ENCODE data around the gene SCN10A.
A peak's percentile ranks its signal among the peaks of the same experiment; 100 is the strongest.

The SCN10A gene

DNA sequence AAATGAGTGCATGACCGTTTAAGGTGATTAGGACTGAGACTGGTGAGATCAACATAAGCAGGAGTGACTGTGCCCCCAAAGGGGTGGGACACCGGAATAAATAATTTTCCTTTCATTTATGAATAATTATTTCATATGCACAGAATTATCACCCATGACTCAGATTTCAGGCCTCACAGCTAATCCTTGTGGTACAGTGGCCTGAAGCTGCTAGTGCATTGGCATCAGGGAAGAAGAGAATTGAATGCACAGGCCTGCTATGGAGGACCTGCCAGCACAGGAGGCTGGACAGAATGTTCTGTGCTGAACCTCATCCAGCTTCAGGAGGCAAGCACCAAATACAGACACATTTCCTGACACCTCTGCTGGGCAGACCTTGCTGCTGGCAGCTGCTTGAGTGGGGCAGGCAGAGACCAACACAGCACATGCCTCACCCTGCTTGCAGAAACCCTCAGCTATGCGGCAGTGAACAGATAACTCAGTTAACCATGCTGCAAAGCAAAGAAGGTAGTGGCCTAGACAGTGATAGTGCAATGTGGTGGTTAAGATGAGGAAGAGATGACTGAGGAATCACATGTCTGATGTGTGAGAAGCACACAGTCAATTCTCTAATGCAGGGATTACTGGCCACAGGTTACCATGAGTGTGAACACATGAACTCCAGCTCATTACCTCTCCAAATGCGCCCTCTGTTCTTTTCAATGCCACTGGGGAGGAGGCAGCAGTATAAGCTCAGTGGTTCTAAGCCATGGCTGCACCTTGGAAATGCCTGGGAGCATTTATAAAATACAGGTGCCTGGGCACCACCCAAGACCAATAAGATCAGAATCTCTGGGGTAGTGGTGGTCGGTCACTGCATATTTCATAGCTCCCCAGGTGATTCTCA lies 98.4 kb downstream of the SCN10A start:
- DNase-seq = no peak

DNA sequence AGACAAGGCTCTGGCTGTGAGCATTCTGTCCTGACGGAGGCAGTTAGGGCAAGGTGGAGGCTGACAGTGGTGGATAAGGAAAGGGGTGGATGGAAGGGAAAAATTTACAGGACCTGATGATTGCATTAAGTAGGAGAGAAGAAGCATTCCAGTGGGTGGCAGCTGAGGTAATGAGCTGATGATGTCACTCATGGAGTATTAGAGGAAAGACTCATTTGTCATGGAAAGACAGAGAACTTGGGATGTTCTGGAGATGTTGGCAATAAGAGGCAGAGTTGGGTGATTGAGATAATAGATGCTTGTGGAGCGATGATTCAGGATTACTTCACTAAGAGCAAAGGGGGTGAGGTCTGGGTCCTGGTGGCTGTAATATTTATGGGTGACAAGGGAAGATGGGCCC lies 102.9 kb downstream of the SCN10A start:
- DNase-seq = no peak

DNA sequence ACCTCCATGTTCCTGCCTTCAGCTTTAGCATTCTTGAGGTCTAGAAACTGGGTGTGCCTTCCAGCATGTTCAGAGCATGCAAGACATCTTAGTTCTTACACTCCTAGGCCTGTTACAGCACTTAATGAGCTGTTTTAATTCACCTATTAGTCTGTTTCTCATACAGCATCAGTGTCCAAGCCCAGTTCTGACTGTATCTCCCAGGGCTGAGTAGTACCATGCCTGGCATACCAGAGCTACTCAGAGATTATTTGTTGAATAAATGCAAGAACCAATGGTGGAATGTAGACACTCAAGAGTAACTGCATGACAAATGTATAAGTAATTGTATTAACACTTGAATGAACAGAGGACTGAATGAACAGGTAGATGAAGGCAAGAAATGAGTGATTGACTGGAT lies 104.7 kb downstream of the SCN10A start:
- no peak for DNase-seq

DNA sequence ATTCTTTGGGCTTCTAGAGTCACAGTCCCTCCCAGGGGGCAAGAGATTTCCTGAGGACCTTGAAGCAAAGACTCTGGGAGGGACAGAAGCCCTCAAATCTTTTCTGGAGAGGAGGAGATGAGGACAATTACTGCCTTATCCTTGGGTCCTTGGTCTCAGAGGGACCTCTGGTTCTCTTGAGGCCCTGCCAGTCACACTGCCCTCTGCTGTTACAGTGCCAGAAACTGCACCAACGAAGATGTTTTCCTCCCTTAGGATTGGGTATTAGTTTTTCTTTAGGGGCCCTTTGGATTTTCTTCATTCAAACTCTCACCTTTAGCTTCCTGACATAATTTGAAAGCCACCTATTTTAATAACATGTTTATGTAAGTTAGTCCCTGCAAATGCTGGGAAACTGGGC lies 108.3 kb downstream of the SCN10A start:
- DNase-seq = no peak

DNA sequence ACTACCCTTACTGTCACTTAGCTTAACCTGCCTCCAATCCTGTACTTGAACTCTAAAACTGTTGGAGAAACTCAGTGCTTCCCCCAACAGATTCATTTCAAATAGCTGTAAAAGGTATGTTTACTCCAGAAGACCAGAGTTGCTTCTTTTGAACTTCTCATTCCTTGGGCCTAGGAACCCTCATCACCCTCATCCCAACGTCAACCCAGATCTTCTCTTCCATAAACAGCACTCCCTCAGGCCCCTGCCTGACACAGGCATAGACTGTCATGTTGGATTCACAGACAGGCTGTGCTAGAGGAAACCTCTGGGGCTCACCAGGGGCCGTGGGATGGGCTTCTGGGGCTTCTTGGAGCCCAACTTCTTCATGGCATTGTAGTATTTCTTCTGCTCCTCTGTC lies 109.1 kb downstream of the SCN10A start:
- DNase-seq = no peak

DNA sequence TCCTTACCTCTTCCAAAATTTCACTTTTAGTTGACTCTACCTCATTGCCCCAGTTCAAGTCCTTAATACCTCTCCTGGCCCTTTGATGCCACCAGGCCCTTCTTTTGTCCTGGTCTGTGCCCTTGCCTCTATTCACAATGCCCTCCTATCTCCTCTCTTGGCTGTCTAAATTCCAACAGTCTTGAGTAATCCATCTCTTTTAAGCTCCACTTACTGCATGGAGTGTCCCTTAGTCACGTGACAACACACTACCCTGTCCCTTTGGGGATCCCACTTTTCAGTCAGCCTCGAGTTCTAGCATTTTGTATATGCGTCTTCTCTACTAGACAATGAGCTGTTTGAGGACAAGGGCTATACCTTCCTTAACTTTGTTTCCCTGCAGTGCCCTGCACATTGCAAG lies 113.8 kb downstream of the SCN10A start:
- no peak for DNase-seq

DNA sequence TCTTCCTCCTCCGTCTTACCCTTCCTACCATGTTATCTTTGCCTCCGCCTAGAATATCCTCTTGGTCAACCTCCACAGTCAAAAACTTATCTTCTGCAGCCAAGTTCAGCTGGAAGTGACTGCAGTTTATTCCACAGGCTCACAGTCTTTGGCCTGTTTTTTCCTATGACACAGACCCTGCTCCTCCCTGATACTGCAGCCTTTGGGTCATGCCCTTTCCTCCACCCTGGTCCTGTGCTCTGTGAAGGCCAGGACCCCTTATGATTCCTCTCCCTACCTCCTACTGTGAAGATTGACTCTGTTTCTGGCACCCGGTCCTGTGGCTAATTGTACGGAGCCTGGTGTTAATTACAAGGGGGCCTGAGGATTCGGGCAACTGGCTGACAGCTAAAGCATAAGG lies 117.3 kb downstream of the SCN10A start:
- no peak for DNase-seq

DNA sequence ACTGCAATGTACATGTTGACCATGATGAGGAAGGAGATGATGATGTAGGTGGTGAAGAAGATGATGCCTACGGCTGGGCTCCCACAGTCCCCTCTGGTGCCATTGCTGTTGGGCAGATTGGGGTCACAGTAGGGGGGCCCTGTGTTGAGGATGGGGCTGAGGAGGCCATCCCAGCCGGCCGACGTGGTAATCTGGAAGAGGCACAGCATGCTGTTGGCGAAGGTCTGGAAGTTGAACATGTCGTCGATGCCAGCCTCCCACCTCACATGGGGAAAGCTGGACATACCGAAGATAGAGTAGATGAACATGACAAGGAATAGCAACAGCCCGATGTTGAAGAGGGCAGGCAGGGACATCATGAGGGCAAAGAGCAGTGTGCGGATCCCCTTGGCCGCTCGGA lies 118.0 kb downstream of the SCN10A start:
- DNase-seq = no peak

DNA sequence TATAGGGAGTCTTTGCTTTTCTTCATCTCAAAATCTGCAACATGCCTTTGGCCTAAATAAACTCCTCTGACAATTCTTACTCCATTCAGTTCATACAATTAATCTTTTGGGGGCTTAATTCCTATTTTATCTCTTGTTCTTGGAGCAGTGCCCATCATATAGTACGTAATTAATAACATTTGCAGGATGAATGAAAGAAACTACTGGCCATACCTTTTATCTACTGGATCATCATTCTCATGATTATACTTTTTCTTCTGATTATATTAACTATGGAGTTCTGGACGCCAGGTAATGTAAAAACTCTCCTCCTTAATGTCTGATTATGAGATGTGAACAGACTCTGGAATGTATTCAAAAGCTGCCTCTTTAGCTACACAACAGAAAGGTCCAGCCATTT lies 120.0 kb downstream of the SCN10A start:
- DNase-seq = no peak

DNA sequence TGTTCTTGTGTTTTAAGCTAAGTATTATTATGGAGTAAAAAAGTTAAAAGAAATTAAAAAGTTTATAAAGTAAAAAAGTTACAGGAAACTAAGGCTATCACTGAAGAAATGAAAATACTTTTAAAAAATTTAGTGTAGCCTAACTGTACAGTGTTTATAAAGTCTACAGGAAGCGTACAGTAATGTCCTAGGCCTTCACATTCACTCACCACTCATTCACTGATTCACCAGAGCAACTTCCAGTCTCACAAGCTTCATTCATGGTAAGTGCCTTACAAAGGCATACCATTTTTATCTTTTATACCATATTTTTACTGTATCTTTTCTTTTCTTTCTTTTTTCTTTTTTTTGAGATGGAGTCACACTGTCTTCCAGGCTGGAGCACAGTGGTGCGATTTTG lies 125.8 kb downstream of the SCN10A start:
- no peak for DNase-seq

DNA sequence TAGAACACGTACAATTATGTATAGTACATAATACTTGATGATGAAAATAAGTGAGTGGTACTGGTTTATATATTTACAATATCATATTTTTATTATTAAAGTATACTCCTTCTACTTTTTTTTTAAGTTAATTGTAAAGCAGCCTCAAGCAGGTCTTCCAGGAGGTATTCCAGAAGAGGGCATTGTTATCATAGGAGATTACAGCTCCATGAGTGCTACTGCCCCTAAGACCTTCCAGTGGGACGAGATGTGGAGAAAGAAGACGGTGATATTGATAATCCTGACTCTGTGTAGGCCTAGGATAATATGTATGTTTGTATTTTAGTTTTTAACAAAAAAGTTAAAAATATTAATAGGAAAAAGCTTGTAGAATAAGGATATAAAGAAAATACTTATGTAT lies 126.2 kb downstream of the SCN10A start:
- no peak for DNase-seq

DNA sequence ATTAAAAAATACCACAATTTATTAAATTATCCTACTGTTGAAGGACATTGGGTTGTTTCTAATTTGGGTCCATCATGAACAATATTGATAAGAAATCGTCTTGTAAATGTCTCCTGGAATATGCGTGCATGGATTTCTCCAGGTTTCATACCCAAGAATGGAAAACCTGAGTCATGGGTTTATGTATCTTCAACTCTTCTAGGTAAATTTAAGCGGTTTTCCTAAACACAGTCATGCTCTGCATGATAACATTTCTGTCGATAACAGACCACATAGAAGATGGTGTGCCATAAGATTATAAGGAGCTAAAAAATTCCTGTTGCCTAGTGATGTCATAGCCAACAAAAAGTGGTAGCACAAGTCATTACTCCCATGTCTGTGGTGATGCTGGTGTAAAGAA lies 126.7 kb downstream of the SCN10A start:
- DNase-seq = no peak

DNA sequence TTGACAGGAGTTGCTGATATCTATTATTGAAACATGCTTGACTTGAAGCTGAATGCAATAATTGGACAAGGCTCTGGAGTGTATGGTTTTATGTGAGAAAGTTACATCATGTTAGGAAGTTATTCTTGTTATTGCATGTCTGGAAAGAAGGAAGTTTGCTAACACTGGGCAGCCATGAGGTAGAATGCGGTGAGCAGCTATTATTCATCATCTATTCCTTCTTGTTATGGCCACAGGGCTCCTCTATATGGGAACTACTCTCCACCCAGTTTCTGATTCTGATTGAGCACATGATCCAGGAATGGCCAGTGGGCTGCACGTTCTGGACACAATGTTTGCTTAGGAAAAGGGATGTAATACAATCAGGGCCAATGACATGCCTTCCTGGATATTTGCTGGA lies 128.7 kb downstream of the SCN10A start:
- no peak for DNase-seq

DNA sequence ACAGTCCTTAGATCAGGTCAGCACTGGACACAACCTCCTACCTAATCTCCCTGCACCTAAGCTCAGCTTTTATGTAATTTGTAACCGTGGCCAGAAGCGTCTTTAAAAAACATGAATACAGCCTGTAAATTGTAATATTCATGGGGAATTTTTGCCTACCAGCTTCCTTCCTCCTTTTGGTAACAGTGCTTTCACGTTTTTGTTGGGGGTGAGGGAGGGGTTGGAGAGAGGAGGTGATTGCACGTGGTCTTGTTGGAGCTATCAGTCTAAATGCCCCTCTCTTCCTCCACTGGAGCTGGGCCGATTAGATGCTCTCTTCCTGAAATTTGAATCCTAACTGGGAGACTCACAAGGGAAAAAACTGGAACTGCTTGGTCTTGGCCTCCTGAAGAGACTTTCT lies 131.5 kb downstream of the SCN10A start:
- DNase-seq = no peak

DNA sequence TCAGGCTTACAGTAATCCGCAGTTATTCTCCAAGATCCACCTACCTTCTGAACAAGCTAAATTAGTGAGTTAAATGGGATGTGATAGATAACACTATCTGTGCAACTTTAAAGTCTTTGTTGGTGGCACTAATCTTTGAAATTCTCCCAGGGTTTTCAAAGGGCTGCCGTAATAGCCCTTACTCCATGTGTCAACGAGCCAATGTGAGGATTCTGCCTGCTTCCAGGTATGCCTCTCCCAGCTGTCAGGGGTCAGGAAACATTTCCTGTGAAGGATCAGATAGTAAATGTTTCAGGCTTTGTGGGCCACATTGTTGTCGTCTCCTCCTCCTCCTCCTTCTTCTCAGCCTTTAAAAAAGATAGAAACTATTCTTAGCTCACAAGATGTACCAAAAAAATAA lies 146.3 kb downstream of the SCN10A start:
- no peak for DNase-seq

DNA sequence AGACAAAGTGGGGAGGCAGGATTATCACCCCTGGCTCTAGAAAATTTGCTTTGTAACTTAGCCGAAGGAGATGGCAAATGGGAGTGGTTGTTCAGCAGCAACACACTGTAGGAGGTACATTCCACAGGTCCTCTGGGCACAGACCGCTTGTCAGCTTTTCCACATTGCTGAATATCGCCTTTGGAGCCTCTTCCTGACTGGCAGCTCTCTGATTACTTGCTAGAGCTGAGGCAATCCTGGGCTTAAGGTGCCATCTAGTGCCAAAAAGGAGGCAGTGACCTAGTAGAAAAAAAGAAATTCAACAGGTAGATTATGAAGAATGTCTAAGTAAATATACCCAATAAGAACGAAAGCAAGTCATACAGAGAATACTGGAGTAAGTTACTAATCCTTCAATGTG lies 153.5 kb downstream of the SCN10A start:
- DNase-seq = peak in 1 of 5 donors; percentile 22

DNA sequence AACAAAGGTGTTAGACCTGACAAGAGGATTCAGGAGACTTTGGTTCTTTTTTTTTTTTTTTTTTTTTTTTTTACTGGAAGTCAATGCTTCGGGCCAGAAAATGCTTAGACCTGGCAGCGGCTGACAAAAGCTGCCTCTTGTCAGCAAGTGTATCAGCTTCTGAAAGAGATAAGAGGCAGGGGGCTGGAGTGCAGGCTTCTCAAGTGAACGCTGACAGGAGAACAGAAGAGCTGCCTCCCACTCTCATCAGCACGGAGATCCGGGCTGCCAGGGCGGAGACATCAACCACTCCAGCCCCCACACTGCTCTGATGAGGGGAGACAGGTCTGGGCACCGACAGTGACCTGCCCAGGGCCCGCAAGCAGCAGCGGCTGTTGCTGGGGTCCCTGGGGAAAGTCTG lies 157.2 kb downstream of the SCN10A start:
- DNase-seq = no peak

DNA sequence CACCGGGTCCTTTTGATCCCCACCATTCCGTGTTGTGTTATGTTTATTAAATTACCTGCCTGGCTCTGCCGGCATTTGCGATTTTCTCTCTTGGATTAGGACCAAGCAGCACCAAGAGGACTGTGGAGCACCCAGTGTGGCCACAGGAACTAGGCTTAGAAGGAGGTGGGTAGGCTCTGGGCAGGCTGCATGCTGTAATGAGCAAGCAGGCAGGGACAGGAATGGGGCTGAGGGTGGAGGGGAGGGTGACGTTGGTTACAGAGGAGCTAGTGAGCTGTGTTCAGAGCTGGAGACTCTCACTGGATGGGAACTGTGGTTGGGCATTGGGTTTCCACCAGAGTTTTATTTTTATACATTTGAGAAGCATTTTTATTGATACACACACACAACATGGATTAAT lies 158.6 kb downstream of the SCN10A start:
- DNase-seq = no peak

DNA sequence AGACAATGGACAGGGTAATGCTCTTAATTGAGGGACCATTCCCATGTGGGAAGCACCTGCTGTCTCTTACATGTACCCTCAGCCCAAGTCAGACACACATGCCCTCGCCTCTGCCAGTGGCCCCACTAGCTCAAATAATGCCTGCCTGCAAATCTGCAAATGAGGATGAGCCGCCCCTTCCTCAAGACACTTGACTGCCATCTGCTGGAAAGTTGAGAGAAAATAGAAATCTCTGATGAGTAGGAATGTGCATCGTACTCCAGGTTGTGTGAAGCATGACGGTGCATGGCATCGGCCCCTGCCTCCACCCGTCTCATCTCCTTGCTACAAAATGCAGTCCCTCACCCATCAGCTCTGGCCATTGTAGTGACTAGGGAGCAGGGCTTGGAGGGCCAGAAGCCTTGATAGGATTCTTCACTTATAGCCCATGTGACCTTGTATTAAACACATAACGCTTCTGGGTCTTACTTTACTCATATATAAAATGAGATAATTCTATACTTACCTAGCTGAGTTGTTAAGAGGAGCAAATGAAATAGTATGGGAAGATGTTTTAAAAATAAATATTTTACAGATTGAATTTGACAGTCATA lies 160.2 kb downstream of the SCN10A start:
- DNase-seq = peak in 1 of 5 donors; percentile 41

DNA sequence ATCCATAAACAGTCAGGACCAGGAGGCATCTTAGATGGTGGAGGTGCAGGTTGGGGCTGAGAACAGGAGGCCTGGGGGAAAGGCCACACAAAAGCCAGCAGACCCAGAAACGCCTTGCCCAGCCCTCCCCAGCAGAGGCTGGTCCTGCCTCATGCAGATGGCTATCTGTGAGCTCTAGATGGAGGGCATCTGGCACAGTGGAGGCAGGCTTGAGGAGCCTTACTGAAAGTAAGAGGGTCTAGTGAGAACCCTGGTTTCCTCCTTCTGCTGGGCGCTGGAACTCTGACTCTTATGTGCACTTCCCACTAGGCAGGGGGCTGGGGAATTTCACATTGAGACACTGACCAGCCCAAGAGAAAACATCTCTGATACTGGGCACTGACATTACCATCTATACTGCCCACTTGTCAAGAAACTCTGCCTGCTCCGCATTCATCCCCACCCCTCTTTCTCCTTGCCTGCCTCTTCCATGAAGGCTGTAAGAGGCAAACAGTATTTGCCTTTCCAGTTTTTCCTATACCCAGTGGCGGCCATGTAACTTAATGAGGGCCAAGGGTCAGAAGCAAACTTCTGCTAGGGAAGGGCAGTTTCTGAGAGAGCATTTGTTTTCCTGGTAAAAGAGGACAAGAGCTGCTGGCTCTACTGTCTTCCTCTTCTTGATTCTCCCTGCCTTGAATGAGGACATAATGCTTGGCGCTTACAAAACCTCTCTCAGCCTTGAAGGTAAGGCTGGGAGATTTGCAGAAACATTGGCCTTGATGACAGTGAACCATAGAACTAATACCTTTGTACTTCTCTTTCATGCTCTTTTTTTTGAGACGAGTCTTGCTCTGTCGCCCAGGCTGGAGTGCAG lies 162.1 kb downstream of the SCN10A start:
- DNase-seq = no peak

DNA sequence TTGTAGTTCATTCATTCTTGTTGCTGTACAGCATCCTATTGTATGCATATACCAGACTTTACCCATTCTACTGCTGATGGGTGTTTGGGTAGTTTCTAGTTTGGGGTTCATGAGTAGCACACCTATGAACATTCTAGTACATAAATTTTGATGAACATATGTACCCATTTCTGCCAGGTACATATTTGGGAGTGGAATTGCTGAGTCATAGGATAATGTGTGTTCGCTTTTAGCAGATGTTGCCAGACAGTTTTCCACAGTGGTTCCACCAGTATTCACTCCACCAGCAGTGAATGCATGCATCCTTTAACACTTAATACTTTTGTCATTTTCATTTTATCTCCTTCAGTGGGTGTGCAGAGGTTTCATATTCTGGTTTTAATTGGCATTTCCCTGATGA lies 163.1 kb downstream of the SCN10A start:
- DNase-seq = no peak

DNA sequence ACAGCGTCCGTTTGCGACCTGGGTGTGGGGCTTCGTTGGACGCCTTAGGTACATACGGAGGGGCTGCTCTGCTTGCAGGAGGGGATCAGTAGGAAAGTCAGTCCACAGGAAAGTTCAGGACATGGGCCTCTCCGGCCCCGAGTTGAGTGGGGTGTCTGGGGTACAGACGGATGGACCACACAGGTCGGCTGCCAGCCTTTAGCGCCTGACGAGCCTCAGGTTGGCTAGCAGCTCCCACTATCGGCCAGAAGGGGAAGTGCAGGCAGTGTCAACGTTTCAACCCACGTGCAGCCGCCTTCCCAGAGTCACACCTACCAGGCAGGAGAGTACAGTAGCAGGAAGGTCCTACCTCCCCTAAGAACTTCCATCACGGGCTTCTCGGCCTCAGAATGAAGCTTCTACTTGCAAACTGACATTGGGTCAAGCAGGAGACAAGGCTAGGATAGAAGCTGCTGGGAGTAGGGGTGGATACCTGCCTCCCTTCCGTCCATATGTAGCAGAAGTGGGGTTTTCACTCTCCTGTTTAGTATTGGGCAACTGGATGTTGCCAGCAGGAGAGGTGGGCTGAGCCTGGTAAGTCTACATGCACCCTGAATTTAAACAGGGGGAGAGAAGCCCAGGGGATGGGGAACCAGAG lies 164.7 kb downstream of the SCN10A start:
- peak; percentile 26 to 62 (median 56) for DNase-seq
